ENCODE results near the gene SEC24D.

The SEC24D gene

DNA sequence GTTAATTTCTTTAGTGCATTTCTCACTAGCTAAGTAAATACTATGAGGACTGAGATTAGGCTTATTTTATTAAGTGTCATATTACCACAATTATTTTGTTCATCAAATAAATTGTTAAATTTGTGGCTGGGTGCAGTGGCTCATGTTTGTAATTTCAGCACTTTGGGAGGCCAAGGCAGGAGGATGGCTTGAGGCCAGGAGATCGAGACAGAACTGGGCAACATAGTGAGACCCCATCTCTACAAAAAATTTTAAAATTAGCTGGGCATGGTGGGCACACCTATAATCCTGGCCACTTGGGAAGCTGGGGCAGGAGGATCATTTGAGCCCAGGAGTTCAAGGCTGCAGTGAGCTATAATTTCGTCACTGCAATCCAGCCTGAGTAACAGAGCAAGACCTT, 6.8 kb downstream of the SEC24D start:
- TF ChIP-seq, protein P1, sequence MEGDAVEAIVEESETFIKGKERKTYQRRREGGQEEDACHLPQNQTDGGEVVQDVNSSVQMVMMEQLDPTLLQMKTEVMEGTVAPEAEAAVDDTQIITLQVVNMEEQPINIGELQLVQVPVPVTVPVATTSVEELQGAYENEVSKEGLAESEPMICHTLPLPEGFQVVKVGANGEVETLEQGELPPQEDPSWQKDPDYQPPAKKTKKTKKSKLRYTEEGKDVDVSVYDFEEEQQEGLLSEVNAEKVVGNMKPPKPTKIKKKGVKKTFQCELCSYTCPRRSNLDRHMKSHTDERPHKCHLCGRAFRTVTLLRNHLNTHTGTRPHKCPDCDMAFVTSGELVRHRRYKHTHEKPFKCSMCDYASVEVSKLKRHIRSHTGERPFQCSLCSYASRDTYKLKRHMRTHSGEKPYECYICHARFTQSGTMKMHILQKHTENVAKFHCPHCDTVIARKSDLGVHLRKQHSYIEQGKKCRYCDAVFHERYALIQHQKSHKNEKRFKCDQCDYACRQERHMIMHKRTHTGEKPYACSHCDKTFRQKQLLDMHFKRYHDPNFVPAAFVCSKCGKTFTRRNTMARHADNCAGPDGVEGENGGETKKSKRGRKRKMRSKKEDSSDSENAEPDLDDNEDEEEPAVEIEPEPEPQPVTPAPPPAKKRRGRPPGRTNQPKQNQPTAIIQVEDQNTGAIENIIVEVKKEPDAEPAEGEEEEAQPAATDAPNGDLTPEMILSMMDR (conservative IDR thresholded peaks at IDR 0.05), result no peak
- H3K27ac ChIP-seq, result no peak overlapping the region

DNA sequence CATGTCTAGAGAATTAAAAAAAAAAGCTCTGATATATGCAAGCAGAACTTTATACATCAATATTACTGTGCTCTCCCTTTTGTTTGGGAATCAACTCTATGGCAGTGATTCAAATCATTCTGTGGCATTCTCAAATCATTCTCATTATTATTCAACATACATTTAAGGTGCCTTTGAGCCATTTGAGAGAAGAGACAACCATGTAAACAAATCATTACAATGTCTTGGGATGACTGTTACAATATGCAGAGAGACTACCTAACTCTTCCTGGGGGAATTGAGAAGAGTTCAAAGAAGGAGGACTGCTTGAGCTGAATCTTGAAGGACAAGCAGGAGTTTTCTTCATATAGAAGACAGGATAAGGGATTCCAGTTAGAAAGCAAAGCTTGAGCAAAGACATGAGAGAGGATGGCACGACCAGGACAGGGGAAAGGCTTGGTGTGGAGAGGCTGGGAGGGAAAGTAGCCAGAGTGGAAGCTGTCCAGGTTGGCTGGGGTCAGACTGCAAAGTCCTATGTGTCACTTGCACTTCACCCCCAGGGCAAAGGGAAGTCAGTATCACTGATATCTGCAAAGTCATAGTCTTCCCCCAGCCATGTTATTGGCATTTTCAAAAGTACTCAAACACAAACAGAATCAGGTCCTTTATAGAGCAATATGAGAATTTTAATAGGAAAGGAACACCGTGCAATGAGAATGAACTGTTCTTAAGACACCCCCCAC, 9.0 kb downstream of the SEC24D start:
- TF ChIP-seq, protein P1 (conservative IDR thresholded peaks at IDR 0.05), result no peak
- H3K27ac ChIP-seq, result no peak overlapping the region

DNA sequence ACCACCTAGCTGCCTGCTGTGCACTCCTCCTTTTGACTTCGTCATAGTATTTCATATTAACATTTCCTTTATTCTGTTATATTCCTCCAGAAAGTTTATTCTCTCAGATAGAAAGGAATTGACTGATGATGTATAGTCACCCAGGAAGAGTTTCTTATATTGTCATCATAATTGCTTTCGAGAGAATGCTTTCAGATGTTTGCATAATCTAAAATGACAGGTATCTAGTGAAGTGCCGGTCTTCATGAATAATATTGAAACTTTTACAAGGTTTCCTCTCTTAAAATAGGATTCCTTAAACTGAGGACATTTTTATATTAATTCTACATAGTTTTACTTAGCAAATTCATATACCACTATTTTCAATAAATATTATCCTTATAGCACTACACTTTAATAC, 10.1 kb downstream of the SEC24D start:
- TF ChIP-seq, protein P1 (conservative IDR thresholded peaks at IDR 0.05), result no peak
- no peak overlapping the region for H3K27ac ChIP-seq

DNA sequence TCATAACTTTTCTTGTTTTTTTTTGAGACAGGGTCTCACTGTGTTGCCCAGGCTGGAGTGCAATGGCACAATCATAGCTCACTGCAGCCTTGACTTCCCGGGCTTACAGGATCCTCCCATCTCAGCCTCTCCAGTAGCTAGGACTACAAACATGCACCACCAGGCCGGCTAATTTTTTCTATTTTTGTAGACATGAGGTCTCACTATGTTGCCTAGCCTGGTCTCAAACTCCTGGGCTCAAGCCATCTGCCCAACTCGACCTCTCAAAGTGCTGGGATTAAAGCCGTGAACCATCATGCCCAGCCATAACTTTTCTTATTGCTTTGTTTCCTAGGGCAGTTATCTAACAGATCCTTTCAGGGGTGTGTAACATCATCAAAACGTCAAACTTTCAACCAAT, 11.8 kb downstream of the SEC24D start:
- H3K27ac ChIP-seq, result peak overlapping the region; percentile 53
- TF ChIP-seq, protein P1 (conservative IDR thresholded peaks at IDR 0.05), result no peak

DNA sequence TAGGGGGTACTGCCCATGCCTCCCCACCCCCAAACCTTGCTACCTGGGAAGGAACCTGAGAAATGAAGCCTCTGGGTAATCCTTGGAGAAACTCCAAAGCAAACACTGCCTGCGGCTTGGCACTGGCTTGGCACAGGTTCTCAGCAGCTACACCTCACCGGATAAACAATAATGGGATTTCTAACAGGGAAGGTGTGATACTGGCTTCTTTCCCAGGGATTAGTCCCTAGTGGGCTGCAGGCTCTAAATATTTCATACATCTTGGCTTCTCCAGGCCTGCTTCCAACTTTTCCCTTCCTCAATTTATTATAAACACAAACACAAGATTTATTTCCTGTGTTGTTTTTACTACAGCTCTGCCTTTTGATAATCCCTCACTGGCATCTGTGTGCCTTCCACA, 12.5 kb downstream of the SEC24D start:
- H3K27ac ChIP-seq, result peak overlapping the region; percentile 53
- TF ChIP-seq, protein P1 (conservative IDR thresholded peaks at IDR 0.05), result no peak

DNA sequence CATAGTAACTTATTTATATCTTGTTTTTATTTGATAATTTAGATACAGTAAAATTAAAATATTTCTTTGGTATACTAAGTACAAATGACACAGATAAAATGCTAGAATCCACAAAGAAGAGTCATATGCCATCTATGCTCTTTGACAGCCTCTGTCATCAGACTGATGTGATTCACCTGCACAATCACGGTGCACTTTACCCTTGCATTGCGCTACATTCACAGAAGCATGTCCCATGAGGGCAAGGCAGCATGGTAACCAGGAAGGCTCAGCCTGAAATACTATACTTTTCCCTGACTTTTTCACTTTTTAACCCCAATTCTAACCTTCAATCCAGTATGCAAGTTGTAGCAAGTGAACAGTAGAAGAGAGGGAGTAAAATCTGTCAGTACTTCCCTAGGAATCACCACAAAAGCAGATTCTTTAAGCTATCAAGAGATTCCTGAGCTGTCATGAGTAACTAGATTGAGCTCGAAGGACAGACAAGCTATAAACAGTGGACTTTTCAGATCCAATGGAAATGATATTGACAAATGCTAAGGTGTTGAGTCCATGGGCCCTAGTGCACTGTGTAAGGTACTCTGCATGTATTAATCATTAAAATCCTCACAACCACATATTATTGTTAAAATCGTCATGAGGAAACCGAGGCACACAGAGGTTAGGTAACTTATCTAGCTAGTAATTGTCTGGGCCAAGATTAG, 14.2 kb downstream of the SEC24D start:
- TF ChIP-seq, protein P1 (conservative IDR thresholded peaks at IDR 0.05), result no peak
- no peak overlapping the region for H3K27ac ChIP-seq

DNA sequence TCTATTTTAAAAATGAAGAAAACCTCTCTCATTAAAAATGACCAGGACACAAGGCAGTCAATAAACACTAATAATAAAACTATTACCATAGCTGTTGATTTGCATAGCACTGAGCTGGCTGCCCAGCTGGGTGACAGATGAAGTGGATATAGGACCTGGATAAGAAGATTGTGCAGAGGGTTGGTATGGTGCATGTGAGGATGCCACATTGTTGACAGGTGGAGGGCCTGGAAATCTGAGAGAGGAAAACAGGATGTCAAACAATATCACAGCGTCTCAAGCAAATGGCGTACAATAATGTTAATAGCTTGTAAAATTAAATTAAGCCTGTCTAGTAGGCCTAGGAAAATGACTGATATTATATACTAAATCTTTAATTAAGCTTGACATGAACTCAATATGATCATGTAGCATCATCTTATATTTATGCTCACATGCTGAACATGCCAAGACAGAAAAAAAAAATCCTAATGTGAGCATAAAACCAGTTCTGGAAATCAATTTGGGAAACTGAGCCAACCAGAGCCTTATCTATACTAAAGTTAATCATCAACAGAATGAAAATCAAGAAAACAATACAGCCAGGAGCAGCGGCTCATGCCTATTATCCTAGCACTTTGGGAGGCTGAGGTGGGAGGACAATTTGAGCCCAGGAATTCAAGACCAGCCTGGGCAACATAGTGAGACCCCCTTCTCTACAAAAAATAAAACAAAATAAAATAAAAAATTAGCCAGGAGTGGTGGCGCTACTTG, 18.6 kb downstream of the SEC24D start:
- no peak overlapping the region for H3K27ac ChIP-seq
- TF ChIP-seq, protein P1 (conservative IDR thresholded peaks at IDR 0.05), result no peak
